Measurements from ENCODE around the gene RHOBTB1. TPM values are rescaled to one million over a fixed set of nuclear protein-coding genes. Genes with fewer than 3 reads are reported as not detected.

The RHOBTB1 gene
- total and polyA plus RNA-seq, 4 donors = 5.1 to 22.8 (median 12.2) TPM

DNA sequence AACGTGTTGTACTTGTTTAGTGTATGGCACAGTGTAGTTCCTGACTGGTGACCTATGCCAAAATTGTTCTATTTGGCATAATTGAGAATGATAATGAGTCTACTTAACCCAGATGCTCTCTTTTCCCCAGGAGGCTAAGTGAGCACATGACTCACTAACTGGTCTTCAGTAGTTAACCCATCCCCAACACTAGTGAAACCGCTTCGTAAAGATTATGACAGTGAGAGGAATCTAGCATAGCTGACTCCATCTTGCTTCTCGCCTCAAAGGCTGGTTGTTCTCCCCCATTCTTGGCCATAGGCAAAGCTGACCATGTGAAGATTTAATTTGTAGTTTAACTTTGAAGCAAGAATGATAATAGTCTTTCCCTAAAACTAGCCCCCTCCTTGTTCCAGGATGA, 118.5 kb downstream of the RHOBTB1 start:
- H3K27ac ChIP-seq (ENCODE audit: low read depth in 1 of 2, low read length in 2 of 2) = no peak overlapping the region
- no peaks in the 10 kb centered on the region for H3K36me3 ChIP-seq (ENCODE audit: control insufficient read depth in 1 of 2, insufficient read depth in 2 of 2, low read length in 1 of 2)
- intact Hi-C loops (cut with DNase I) = no loop called here
- 85 to 90% methylated on average over 4 of the region's 4 CpGs for WGBS, 2 donors
- no peaks in the 10 kb centered on the region for H3K9me3 ChIP-seq (ENCODE audit: control insufficient read depth, low read length)
- no peak overlapping the region for H3K4me3 ChIP-seq (ENCODE audit: low read length in 2 of 2)
- no peaks in the 10 kb centered on the region for H3K4me1 ChIP-seq (ENCODE audit: control insufficient read depth in 1 of 2, insufficient read depth in 2 of 2, low read length in 2 of 2)
- ATAC-seq (ENCODE audit: low FRiP score) (no peak), DNase-seq (no peak)
- H3K27me3 ChIP-seq (ENCODE audit: control insufficient read depth in 1 of 2, insufficient read depth in 2 of 2, low read length in 1 of 2) = no peaks in the 10 kb centered on the region

DNA sequence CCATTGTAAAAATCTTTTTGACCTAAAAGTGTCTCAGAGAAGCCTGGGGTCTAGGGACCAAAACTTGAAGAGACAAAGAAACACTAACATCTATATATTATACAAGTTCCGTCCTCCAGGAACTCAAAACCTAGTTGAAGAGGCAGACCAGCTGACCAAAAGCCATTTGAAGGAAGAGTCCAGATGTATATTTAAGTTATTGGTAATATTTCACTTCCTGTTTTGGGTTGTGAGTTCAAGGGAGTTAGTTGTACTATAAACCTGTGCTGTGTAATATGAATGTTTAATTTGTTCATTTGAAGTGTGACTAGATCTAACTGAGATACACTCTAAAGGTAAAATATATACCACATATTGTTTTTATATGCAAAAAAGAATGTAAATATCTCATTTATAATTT, 120.7 kb downstream of the RHOBTB1 start:
- intact Hi-C loops (cut with DNase I) = no loop called here
- no peak for ATAC-seq (ENCODE audit: low FRiP score)
- no peaks in the 10 kb centered on the region for H3K9me3 ChIP-seq (ENCODE audit: control insufficient read depth, low read length)
- no peak for DNase-seq
- no peak overlapping the region for H3K27ac ChIP-seq (ENCODE audit: low read depth in 1 of 2, low read length in 2 of 2)
- no peak overlapping the region for H3K4me3 ChIP-seq (ENCODE audit: low read length in 2 of 2)
- H3K36me3 ChIP-seq (ENCODE audit: control insufficient read depth in 1 of 2, insufficient read depth in 2 of 2, low read length in 1 of 2) = no peaks in the 10 kb centered on the region
- 91 to 97% methylated on average over 1 of the region's 1 CpG for WGBS, 2 donors
- H3K27me3 ChIP-seq (ENCODE audit: control insufficient read depth in 1 of 2, insufficient read depth in 2 of 2, low read length in 1 of 2) = no peaks in the 10 kb centered on the region
- H3K4me1 ChIP-seq (ENCODE audit: control insufficient read depth in 1 of 2, insufficient read depth in 2 of 2, low read length in 2 of 2) = no peaks in the 10 kb centered on the region

DNA sequence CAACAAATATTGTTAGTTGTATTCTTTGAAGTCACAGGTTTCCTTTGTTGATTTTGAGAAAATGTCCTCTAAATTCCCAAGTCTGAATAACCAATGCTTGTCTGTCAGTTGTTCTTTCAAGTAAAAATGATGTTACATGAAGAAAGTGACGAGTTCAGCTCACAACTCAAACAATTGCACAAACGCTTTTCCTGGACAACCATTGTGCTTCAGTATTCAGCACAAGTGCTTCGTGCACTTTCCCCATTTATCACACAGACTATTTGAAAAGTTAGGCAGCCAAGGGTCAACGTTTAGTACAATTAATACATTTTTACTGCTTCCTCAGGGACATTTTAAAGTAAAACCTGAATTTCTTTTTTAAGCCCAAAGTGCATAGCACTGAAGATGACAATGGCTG, 121.2 kb downstream of the RHOBTB1 start:
- 46 to 66% methylated on average over 4 of the region's 4 CpGs for WGBS, 2 donors
- H3K4me3 ChIP-seq (ENCODE audit: low read length in 2 of 2) = no peak overlapping the region
- intact Hi-C loops (cut with DNase I) = no loop called here
- no peak overlapping the region for H3K27ac ChIP-seq (ENCODE audit: low read depth in 1 of 2, low read length in 2 of 2)
- H3K27me3 ChIP-seq (ENCODE audit: control insufficient read depth in 1 of 2, insufficient read depth in 2 of 2, low read length in 1 of 2) = no peaks in the 10 kb centered on the region
- no peaks in the 10 kb centered on the region for H3K4me1 ChIP-seq (ENCODE audit: control insufficient read depth in 1 of 2, insufficient read depth in 2 of 2, low read length in 2 of 2)
- no peaks in the 10 kb centered on the region for H3K9me3 ChIP-seq (ENCODE audit: control insufficient read depth, low read length)
- DNase-seq = no peak
- H3K36me3 ChIP-seq (ENCODE audit: control insufficient read depth in 1 of 2, insufficient read depth in 2 of 2, low read length in 1 of 2) = no peaks in the 10 kb centered on the region
- ATAC-seq (ENCODE audit: low FRiP score) = no peak

- Histone ChIP-seq H3K27ac (ENCODE audit: low read depth in 1 of 2, low read length in 2 of 2) (no peak overlapping the region), H3K36me3 (ENCODE audit: control insufficient read depth in 1 of 2, insufficient read depth in 2 of 2, low read length in 1 of 2) (no peaks in the 10 kb centered on the region), H3K4me1 (ENCODE audit: control insufficient read depth in 1 of 2, insufficient read depth in 2 of 2, low read length in 2 of 2) (peaks cover 0 to 4% of the 10 kb centered on the region in 2 donors), H3K9me3 (ENCODE audit: control insufficient read depth, low read length) (no peaks in the 10 kb centered on the region), H3K27me3 (ENCODE audit: control insufficient read depth in 1 of 2, insufficient read depth in 2 of 2, low read length in 1 of 2) (no peaks in the 10 kb centered on the region), H3K4me3 (ENCODE audit: low read length in 2 of 2) (no peak overlapping the region)
- DNase-seq (no peak), ATAC-seq (ENCODE audit: low FRiP score) (no peak)
- 37 to 61% methylated on average over 2 of the region's 2 CpGs for WGBS, 2 donors
- intact Hi-C loops (cut with DNase I) = no loop called here
These were observed 122.3 kb downstream of the RHOBTB1 start for GRCh38 chr10:60821656-60822055.

DNA sequence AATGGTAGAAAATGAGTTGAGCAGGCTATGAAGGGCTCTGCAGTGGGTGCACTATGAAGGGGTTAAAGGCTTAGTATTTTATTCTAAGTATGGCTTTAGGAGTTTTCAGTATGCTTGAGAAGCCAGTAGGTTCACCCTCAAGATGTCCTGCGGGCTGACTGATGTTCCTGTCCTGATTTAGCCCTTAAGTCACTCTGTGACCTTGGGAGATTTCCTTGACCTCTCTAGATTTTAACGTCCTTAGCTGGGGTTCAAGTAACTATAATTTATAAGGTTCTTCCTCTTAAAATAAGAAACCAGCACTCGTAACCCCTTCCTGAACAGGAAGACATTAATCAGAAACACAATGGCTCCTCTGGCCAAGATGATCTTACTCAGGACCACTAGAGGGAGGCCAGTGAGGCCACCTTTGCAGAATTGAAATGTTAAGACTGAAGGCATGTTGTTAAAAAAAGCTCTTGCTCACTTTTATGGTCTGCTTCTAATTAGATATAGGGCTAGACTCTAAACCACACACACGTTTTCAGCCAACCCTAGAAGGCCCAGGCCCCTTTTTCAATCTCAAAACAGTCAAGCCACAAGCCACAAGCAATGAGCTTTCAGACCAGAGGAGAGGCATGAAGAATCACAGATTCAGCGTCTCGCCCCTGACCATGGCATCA, 123.8 kb downstream of the RHOBTB1 start:
- Histone ChIP-seq H3K4me1 (ENCODE audit: control insufficient read depth in 1 of 2, insufficient read depth in 2 of 2, low read length in 2 of 2) (peaks cover 0 to 4% of the 10 kb centered on the region in 2 donors), H3K4me3 (ENCODE audit: low read length in 2 of 2) (no peak overlapping the region), H3K9me3 (ENCODE audit: control insufficient read depth, low read length) (no peaks in the 10 kb centered on the region), H3K36me3 (ENCODE audit: control insufficient read depth in 1 of 2, insufficient read depth in 2 of 2, low read length in 1 of 2) (no peaks in the 10 kb centered on the region), H3K27me3 (ENCODE audit: control insufficient read depth in 1 of 2, insufficient read depth in 2 of 2, low read length in 1 of 2) (no peaks in the 10 kb centered on the region), H3K27ac (ENCODE audit: low read depth in 1 of 2, low read length in 2 of 2) (no peak overlapping the region)
- no peak for ATAC-seq (ENCODE audit: low FRiP score)
- intact Hi-C loops (cut with DNase I) = no loop called here
- WGBS, 2 donors = 56 to 62% methylated on average over 6 of the region's 6 CpGs
- DNase-seq = no peak

Other genes with a start within 250 kb of the RHOBTB1 start
- 1 to 10 TPM; 2.1 to 3.1 TPM for gene CDK1, start 165.7 kb downstream of the RHOBTB1 start, total RNA-seq
- 1 to 10 TPM; 1.2 to 3.3 TPM for gene CDK1, start 165.7 kb downstream of the RHOBTB1 start, polyA plus RNA-seq